ENCODE measurements around the gene ZNF883.

DNA sequence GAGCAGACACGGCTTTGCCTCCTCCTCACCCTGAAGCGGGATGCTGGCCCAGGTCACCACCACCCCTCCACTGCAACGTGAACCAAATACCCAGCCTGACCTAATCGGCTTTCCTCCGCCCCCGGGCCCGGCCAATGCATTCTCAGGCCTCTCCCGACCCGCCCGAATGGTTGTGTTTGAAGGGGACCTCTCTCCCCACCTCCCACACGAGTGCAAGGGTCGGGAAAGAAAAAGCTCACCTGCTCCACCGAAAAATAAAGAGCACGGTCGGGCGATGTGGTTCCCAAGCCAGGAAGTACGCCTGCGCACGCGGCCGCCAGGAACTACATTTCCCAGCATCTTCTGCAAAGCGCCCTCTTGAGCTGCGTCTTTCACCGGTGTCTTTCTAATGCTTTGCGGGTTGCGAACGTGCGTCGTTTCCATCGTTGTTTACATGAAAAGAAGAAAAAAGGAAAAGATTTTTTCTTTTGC, at the start of gene ZNF883:
- TF ChIP-seq EP300 (IDR thresholded peaks at IDR 0.05; ENCODE audit: borderline replicate concordance in 1 of 2, low read depth in 1 of 2, low read length in 1 of 2) (no peak), TCF12 (IDR thresholded peaks at IDR 0.05) (no peak), GABPA (IDR thresholded peaks at IDR 0.05; ENCODE audit: low read depth) (0 out of 2 replicates have a peak, but pooled peaks have one; percentile 33)

Data from SK-N-SH (cell line).